Liver (tissue), 9 donors: ENCODE results near the gene COL9A3. TPM values are rescaled to one million over a fixed set of nuclear protein-coding genes. Genes with fewer than 3 reads are reported as not detected.

Experiments used
- DNase-seq: peaks from one replicate; pipeline ENCODE4 v3.0.0-alpha.2; 2017; ENCODE audit warnings: low spot score
- H3K27ac ChIP-seq, 2 donors: one replicate each; pipeline ENCODE4 v1.7.0; 2013; ENCODE audit warnings: inconsistent platforms in 2 of 2, low read length in 2 of 2, control low read depth in 1 of 2, low read depth in 1 of 2, mild to moderate bottlenecking in 1 of 2
- H3K27me3 ChIP-seq, 4 donors: one replicate each; pipeline versions ENCODE4 v1.6.1 to v1.7.0; 2013; ENCODE audit warnings: low read length in 3 of 4, inconsistent platforms in 1 of 4, mild to moderate bottlenecking in 1 of 4, moderate library complexity in 1 of 4; ENCODE audit not compliant: control insufficient read depth in 4 of 4, insufficient read depth in 4 of 4
- H3K36me3 ChIP-seq, 4 donors: one replicate each; pipeline versions ENCODE4 v1.6.1 to v1.7.0; 2013; ENCODE audit warnings: low read length in 3 of 4, mild to moderate bottlenecking in 3 of 4, low read depth in 1 of 4, moderate library complexity in 1 of 4; ENCODE audit not compliant: control insufficient read depth in 4 of 4, insufficient read depth in 3 of 4
- H3K4me1 ChIP-seq, 4 donors: one replicate each; pipeline versions ENCODE4 v1.6.1 to v1.7.0; 2013; ENCODE audit warnings: low read length in 3 of 4, mild to moderate bottlenecking in 3 of 4, moderate library complexity in 1 of 4; ENCODE audit not compliant: control insufficient read depth in 4 of 4, insufficient read depth in 4 of 4
- H3K4me3 ChIP-seq, 3 donors: one replicate each; pipeline versions ENCODE4 v1.6.1 to v1.7.0; 2013; ENCODE audit warnings: low read length in 3 of 3, control low read depth in 1 of 3, low read depth in 1 of 3, mild to moderate bottlenecking in 1 of 3
- H3K9ac ChIP-seq, 2 donors: one replicate each; pipeline ENCODE4 v1.7.0; 2013; ENCODE audit warnings: low read length in 2 of 2, mild to moderate bottlenecking in 2 of 2, moderate library complexity in 2 of 2, control low read depth in 1 of 2, low read depth in 1 of 2
- H3K9me3 ChIP-seq, 4 donors: one replicate each; pipeline versions ENCODE4 v1.6.1 to v1.7.0; 2013; ENCODE audit warnings: low read length in 3 of 4; ENCODE audit not compliant: control insufficient read depth in 4 of 4
- EGR1 ChIP-seq, 2 donors: IDR thresholded peaks; 2 replicates each; pipeline ENCODE4 v1.6.1; 2016 to 2018; ENCODE audit warnings: antibody characterized with exemption in 2 of 2, low read depth in 2 of 2
- FOXA1 ChIP-seq: IDR thresholded peaks from 2 replicates; pipeline ENCODE4 v1.6.1; 2016; ENCODE audit warnings: antibody characterized with exemption
- FOXA2 ChIP-seq: IDR thresholded peaks from 2 replicates; pipeline ENCODE4 v1.6.1; 2016; ENCODE audit warnings: antibody characterized with exemption
- GABPA ChIP-seq, 2 donors: IDR thresholded peaks in 1 of 2; conservative IDR thresholded peaks in 1 of 2; 2 replicates each; pipeline ENCODE4 v1.6.1; 2016; ENCODE audit warnings: antibody characterized with exemption in 2 of 2, mild to moderate bottlenecking in 1 of 2, moderate library complexity in 1 of 2
- JUND ChIP-seq, 2 donors: IDR thresholded peaks; 2 replicates each; pipeline ENCODE4 v1.6.1; 2016; ENCODE audit warnings: antibody characterized with exemption in 2 of 2
- MAX ChIP-seq: IDR thresholded peaks from 2 replicates; pipeline ENCODE4 v1.6.1; 2016; ENCODE audit warnings: antibody characterized with exemption
- NR2F2 ChIP-seq: IDR thresholded peaks from 2 replicates; pipeline ENCODE4 v1.6.1; 2016; ENCODE audit warnings: antibody characterized with exemption
- RAD21 ChIP-seq, 2 donors: IDR thresholded peaks; 2 replicates each; pipeline ENCODE4 v1.6.1; 2016; ENCODE audit warnings: antibody characterized with exemption in 2 of 2, mild to moderate bottlenecking in 2 of 2
- REST ChIP-seq: IDR thresholded peaks from 2 replicates; pipeline ENCODE4 v1.6.1; 2016; ENCODE audit warnings: antibody characterized with exemption, mild to moderate bottlenecking
- RXRA ChIP-seq, 2 donors: IDR thresholded peaks; 2 replicates each; pipeline ENCODE4 v1.6.1; 2017 to 2018; ENCODE audit warnings: antibody characterized with exemption in 2 of 2, mild to moderate bottlenecking in 1 of 2
- TAF1 ChIP-seq: conservative IDR thresholded peaks from 2 replicates; pipeline ENCODE4 v1.6.1; 2016; ENCODE audit warnings: antibody characterized with exemption, mild to moderate bottlenecking
- YY1 ChIP-seq: IDR thresholded peaks from 2 replicates; pipeline ENCODE4 v1.6.1; 2016; ENCODE audit warnings: antibody characterized with exemption, mild to moderate bottlenecking
- WGBS: extraction: QIAGEN DNeasy Blood & Tissue Kit; methylation state at CpG from one replicate; pipeline ENCODE4 v1.1.7; 2013; 5-methylcytosine and 5-hydroxymethylcytosine counted together
- polyA plus RNA-seq, 2 donors: library from polyadenylated mRNA; stranded (reverse) in 1 of 2; unstranded in 1 of 2; fragments of 200-250 nt in 1 of 2; fragments of >200 nt in 1 of 2; fragmentation: Nextera tagmentation in 1 of 2; extraction: Ambion mirVana in 1 of 2; gene quantifications; one replicate each; pipeline versions ENCODE4 v1.2.1 to v1.2.3, GENCODE V29; 2013 to 2015
- total RNA-seq, 2 donors: library from RNA; depleted of rRNA; stranded (reverse); fragments of >200 nt; gene quantifications; one replicate each; pipeline ENCODE4 v1.2.3, GENCODE V29; 2014
- TF ChIP-seq, protein P1 (sequence below): IDR thresholded peaks from 2 replicates; pipeline ENCODE4 v1.6.1; 2016; ENCODE audit warnings: antibody characterized with exemption
- TF ChIP-seq, protein P2 (sequence below): fragments of 150-350 bp; IDR thresholded peaks from 2 replicates; pipeline ENCODE4 v1.5.1; 2017; ENCODE audit warnings: improper control_type of control experiment, low read depth, low read length; ENCODE audit not compliant: missing input control
- donor health status: healthy.
- donor health status: healthy.
- donor health status: healthy.
- donor health status: healthy.
- donor health status: healthy.

Gene COL9A3
- total and polyA plus RNA-seq, 4 donors: 0.92 to 2.0 (median 1.1) TPM

DNA sequence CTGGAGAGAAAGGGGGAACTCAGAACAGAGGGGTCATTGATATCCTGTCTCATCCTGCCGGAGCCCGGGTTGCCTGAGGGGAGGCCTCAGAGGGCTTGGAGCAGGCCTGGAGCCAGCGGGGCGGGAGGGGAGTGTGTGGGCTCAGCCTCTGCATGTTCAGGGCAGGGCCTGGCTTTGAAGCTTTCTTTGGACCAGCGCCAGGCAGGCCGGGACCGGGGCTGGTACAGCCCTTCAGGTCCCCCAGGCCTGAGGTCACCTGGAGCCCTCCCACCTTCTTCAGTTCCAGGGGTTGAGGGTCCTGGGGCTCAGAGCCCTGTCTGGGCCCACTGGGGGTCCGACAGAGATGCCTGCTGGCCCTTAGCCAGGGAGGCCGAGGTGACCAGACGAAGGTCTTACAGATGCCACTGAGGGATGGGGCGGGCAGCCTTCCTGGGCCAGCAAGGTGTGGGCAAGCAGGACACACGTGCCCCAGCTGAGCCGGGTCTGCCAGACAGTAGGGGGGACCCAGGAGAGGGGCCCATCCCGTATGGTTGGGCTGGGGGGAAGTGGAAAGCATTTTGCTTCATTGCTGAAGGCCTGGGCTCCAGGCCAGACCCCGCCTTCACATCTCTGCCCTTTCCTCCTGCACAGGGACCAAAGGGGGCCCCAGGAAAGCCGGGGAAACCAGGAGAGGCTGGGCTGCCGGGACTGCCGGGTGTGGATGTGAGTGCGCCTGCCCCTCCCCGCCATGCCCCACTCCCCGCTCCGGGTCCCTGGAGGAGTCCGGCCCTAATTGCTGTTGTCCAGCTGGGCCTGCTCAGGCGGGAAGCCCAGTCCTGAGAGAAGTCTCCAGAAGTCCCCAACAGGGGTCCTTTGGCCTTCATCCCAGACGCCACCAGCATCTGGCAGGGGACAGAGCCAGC, 2.0 kb downstream of the COL9A3 start:
- Histone ChIP-seq H3K36me3 (peaks cover 0 to under 1% (median 0%) of the 10 kb centered on the region in 4 donors), H3K4me3 (no peak overlapping the region), H3K9ac (no peak overlapping the region), H3K9me3 (no peaks in the 10 kb centered on the region), H3K27me3 (peaks cover 0 to 4% (median 0%) of the 10 kb centered on the region in 4 donors), H3K4me1 (peaks cover 3 to 14% (median 5%) of the 10 kb centered on the region in 4 donors), H3K27ac (peak overlapping the region in 1 of 2 donors; percentile 7)
- WGBS: 34% methylated on average over 25 of the region's 25 CpGs
- no peak for DNase-seq
- TF ChIP-seq, protein P1, sequence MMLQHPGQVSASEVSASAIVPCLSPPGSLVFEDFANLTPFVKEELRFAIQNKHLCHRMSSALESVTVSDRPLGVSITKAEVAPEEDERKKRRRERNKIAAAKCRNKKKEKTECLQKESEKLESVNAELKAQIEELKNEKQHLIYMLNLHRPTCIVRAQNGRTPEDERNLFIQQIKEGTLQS: no peak
- TF ChIP-seq YY1 (no peak), RXRA (IDR thresholded peaks at IDR 0.05) (no peak), FOXA1 (no peak), EGR1 (IDR thresholded peaks at IDR 0.05; ENCODE audit: low read depth in 2 of 2) (no peak), RAD21 (IDR thresholded peaks at IDR 0.05) (no peak), JUND (IDR thresholded peaks at IDR 0.05) (no peak), REST (no peak), GABPA (IDR thresholded peaks at IDR 0.05 in 1 of 2, conservative IDR thresholded peaks at IDR 0.05 in 1 of 2) (no peak), FOXA2 (no peak), TAF1 (no peak)
- TF ChIP-seq, protein P2, sequence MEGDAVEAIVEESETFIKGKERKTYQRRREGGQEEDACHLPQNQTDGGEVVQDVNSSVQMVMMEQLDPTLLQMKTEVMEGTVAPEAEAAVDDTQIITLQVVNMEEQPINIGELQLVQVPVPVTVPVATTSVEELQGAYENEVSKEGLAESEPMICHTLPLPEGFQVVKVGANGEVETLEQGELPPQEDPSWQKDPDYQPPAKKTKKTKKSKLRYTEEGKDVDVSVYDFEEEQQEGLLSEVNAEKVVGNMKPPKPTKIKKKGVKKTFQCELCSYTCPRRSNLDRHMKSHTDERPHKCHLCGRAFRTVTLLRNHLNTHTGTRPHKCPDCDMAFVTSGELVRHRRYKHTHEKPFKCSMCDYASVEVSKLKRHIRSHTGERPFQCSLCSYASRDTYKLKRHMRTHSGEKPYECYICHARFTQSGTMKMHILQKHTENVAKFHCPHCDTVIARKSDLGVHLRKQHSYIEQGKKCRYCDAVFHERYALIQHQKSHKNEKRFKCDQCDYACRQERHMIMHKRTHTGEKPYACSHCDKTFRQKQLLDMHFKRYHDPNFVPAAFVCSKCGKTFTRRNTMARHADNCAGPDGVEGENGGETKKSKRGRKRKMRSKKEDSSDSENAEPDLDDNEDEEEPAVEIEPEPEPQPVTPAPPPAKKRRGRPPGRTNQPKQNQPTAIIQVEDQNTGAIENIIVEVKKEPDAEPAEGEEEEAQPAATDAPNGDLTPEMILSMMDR: no peak

GRCh38 chr20:62819494-62820174, 2.8 kb downstream of the COL9A3 start:
- Histone ChIP-seq H3K36me3 (no peaks in the 10 kb centered on the region), H3K27ac (no peak overlapping the region), H3K4me1 (peaks cover 5 to 20% (median 7%) of the 10 kb centered on the region in 4 donors), H3K9me3 (no peaks in the 10 kb centered on the region), H3K27me3 (peaks cover 0 to 4% (median 0%) of the 10 kb centered on the region in 4 donors), H3K4me3 (no peak overlapping the region), H3K9ac (no peak overlapping the region)
- no peak for DNase-seq
- no peak for TF ChIP-seq FOXA1
- TF ChIP-seq MAX: no peak
- no peak for TF ChIP-seq JUND (IDR thresholded peaks at IDR 0.05)
- TF ChIP-seq REST: no peak
- TF ChIP-seq RXRA (IDR thresholded peaks at IDR 0.05): no peak
- TF ChIP-seq GABPA (IDR thresholded peaks at IDR 0.05 in 1 of 2, conservative IDR thresholded peaks at IDR 0.05 in 1 of 2): no peak
- TF ChIP-seq EGR1 (IDR thresholded peaks at IDR 0.05; ENCODE audit: low read depth in 2 of 2): no peak
- no peak for TF ChIP-seq RAD21 (IDR thresholded peaks at IDR 0.05)
- TF ChIP-seq YY1: no peak
- TF ChIP-seq NR2F2: no peak
- TF ChIP-seq TAF1: no peak
- WGBS: 79% methylated on average over 16 of the region's 16 CpGs
